OCI-LY1 (cell line): ENCODE measurements around the gene SCAI.

Experiments used
- H2AFZ ChIP-seq: fragments of 200-600 bp; sonication (generic), shearing (Covaris generic); 2 replicates; pipeline ENCODE4 v1.6.0; 2014; ENCODE audit warnings: antibody characterized with exemption, mild to moderate bottlenecking, low read length
- H3F3A ChIP-seq: fragments of 200-600 bp; sonication (generic), shearing (Covaris generic); 2 replicates; pipeline ENCODE4 v1.6.0; 2014; ENCODE audit warnings: mild to moderate bottlenecking, antibody characterized with exemption, low read length, moderate library complexity; ENCODE audit not compliant: insufficient read depth
- H3K27ac ChIP-seq: fragments of 200-600 bp; sonication (generic); 2 replicates; pipeline ENCODE4 v1.5.1; 2014; ENCODE audit warnings: low read length, mixed run types, mild to moderate bottlenecking, low read depth; ENCODE audit not compliant: poor library complexity, severe bottlenecking
- H3K27me3 ChIP-seq: fragments of 200-600 bp; sonication (generic); 2 replicates; pipeline ENCODE4 v1.6.0; 2014; ENCODE audit warnings: antibody characterized with exemption, mild to moderate bottlenecking, low read length, moderate library complexity; ENCODE audit not compliant: insufficient read depth
- H3K36me3 ChIP-seq: fragments of 200-600 bp; sonication (generic); 2 replicates; pipeline ENCODE4 v1.6.1; 2014; ENCODE audit warnings: mild to moderate bottlenecking, antibody characterized with exemption, low read length, moderate library complexity, mixed read lengths; ENCODE audit not compliant: insufficient read depth
- H3K4me1 ChIP-seq: fragments of 200-600 bp; sonication (generic); 2 replicates; pipeline ENCODE4 v1.5.1; 2014; ENCODE audit warnings: mild to moderate bottlenecking, low read length, moderate library complexity; ENCODE audit not compliant: insufficient read depth, severe bottlenecking
- H3K4me2 ChIP-seq: fragments of 200-600 bp; sonication (generic), shearing (Covaris generic); 2 replicates; pipeline ENCODE4 v1.6.1; 2014; ENCODE audit warnings: low read length
- H3K4me3 ChIP-seq: fragments of 200-600 bp; sonication (generic); 2 replicates; pipeline ENCODE4 v1.5.1; 2014; ENCODE audit warnings: low read length, low read depth, mild to moderate bottlenecking, mixed read lengths; ENCODE audit not compliant: poor library complexity, severe bottlenecking
- H3K79me2 ChIP-seq: fragments of 200-600 bp; shearing (Covaris generic); 2 replicates; pipeline ENCODE4 v1.6.1; 2016; ENCODE audit warnings: mixed run types, low read length, mixed read lengths; ENCODE audit not compliant: insufficient read depth
- H3K9ac ChIP-seq: fragments of 200-600 bp; sonication (generic), shearing (Covaris generic); 2 replicates; pipeline ENCODE4 v1.6.1; 2014; ENCODE audit warnings: mild to moderate bottlenecking, low read length, mixed read lengths
- H3K9me2 ChIP-seq: fragments of 200-600 bp; sonication (generic), shearing (Covaris generic); 2 replicates; pipeline ENCODE4 v1.6.1; 2014; ENCODE audit warnings: low read depth, mild to moderate bottlenecking, low read length, mixed read lengths
- H3K9me3 ChIP-seq: fragments of 200-600 bp; shearing (Covaris generic); 2 replicates; pipeline ENCODE4 v1.6.1; 2014; ENCODE audit warnings: low read length, mixed read lengths
- H4K20me1 ChIP-seq: fragments of 200-600 bp; sonication (generic), shearing (Covaris generic); 2 replicates; pipeline ENCODE4 v1.6.0; 2016; ENCODE audit warnings: mild to moderate bottlenecking, low read length; ENCODE audit not compliant: insufficient read depth
- EZH2 ChIP-seq: fragments of 200-600 bp; sonication (generic), shearing (Covaris generic); IDR thresholded peaks from 2 replicates; pipeline ENCODE4 v1.8.0; 2017; ENCODE audit warnings: borderline replicate concordance, mixed run types, mild to moderate bottlenecking, antibody characterized with exemption, low read length, moderate library complexity, mixed read lengths
- TF ChIP-seq, protein P1 (sequence below): fragments of 200-600 bp; sonication (generic), shearing (Covaris generic); IDR thresholded peaks from 2 replicates; pipeline ENCODE4 v1.5.1; 2017; ENCODE audit warnings: mild to moderate bottlenecking, antibody characterized with exemption, low read length, moderate library complexity, mixed read lengths

Gene SCAI

DNA sequence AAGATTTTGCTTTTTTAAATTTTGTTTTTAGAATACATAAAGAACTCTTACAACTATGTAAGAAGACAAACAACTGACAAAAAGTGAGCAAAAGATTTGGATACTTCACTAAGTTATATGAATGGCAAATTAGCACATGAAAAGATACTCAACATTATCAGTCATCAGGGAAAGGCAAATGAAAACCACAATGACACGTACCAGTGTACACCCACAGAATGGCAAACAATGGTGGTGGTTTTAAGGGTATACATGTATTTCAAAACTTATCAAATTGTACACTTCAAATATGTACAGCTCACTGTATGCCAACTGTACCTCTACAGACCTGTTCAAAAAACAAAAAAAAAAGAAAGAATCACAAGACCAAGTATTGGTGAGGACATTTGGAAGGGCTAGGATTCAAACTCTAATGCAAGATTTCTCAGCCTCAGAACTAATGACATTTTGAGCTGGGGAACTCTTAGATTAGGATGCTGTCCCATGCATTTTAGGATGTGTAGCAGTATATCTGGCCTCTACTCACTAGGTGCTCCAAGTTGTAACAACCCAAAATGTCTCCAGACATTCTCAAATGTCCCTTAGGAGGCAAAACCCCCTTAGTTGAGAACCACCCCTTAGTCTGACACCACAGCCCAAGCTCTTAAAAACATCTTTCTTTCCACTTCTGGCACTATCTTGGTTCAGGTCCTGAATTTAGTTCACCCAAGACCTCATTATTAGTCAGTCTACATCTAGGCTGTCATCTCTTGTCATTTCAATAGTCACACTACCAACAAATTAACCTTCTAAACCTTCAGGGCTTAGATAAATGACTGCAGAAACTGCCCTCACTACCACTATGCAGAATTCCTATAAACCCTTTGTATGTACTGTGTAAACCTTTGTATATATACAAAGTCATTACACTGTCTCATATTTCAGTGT lies 9.7 kb downstream of the SCAI start:
- H3K4me2 ChIP-seq = no peak overlapping the region
- no peak overlapping the region for H2AFZ ChIP-seq
- H3K4me3 ChIP-seq = no peak overlapping the region
- H3K27ac ChIP-seq = no peak overlapping the region
- peaks cover 10% of the 10 kb centered on the region for H3K4me1 ChIP-seq
- H4K20me1 ChIP-seq = no peaks in the 10 kb centered on the region
- H3K79me2 ChIP-seq = peaks cover 16% of the 10 kb centered on the region; the same call in 1 of the 2 replicates
- TF ChIP-seq EZH2 = no peak
- TF ChIP-seq, protein P1, sequence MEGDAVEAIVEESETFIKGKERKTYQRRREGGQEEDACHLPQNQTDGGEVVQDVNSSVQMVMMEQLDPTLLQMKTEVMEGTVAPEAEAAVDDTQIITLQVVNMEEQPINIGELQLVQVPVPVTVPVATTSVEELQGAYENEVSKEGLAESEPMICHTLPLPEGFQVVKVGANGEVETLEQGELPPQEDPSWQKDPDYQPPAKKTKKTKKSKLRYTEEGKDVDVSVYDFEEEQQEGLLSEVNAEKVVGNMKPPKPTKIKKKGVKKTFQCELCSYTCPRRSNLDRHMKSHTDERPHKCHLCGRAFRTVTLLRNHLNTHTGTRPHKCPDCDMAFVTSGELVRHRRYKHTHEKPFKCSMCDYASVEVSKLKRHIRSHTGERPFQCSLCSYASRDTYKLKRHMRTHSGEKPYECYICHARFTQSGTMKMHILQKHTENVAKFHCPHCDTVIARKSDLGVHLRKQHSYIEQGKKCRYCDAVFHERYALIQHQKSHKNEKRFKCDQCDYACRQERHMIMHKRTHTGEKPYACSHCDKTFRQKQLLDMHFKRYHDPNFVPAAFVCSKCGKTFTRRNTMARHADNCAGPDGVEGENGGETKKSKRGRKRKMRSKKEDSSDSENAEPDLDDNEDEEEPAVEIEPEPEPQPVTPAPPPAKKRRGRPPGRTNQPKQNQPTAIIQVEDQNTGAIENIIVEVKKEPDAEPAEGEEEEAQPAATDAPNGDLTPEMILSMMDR = no peak
- no peak overlapping the region for H3K9ac ChIP-seq
- H3K9me2 ChIP-seq = no peaks in the 10 kb centered on the region
- no peaks in the 10 kb centered on the region for H3K27me3 ChIP-seq
- H3K36me3 ChIP-seq = peaks cover 21% of the 10 kb centered on the region
- peaks cover 8% of the 10 kb centered on the region for H3K9me3 ChIP-seq
- H3F3A ChIP-seq = no peaks in the 10 kb centered on the region

DNA sequence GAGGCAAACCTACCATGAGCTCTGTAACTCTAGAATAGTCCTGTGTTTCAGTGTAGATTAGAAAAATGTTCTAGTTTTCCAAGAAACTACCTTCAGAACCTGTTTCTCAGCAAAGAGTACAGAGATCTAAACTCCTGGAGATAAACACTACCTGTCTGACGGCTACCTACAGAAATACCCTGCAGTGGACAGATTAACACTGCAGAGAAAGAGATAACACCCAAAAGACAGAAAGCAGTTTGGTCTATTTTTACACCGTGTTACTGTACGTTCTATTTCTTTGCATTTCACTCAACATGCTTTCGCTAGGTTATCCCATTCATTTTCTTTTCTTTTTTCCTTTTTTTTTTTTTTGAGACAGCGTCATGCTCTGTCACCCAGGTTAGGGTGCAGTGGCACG lies 11.6 kb downstream of the SCAI start:
- no peaks in the 10 kb centered on the region for H4K20me1 ChIP-seq
- no peaks in the 10 kb centered on the region for H3K27me3 ChIP-seq
- H3F3A ChIP-seq = 0 out of 2 replicates have a peak, but pooled peaks cover 4% of the 10 kb centered on the region
- peak overlapping the region; percentile 25 for H3K27ac ChIP-seq
- H3K4me1 ChIP-seq = peaks cover 16% of the 10 kb centered on the region
- H3K9ac ChIP-seq = no peak overlapping the region
- no peak overlapping the region for H3K4me3 ChIP-seq
- H2AFZ ChIP-seq = no peak overlapping the region
- H3K36me3 ChIP-seq = peaks cover 15% of the 10 kb centered on the region
- H3K9me2 ChIP-seq = no peaks in the 10 kb centered on the region
- peaks cover 16% of the 10 kb centered on the region; the same call in 1 of the 2 replicates for H3K79me2 ChIP-seq
- no peak overlapping the region for H3K4me2 ChIP-seq
- peaks cover 8% of the 10 kb centered on the region for H3K9me3 ChIP-seq
- TF ChIP-seq EZH2 = no peak
- TF ChIP-seq, protein P1 = no peak

- Histone ChIP-seq H3F3A (0 out of 2 replicates have a peak, but pooled peaks cover 6% of the 10 kb centered on the region), H3K36me3 (no peaks in the 10 kb centered on the region), H3K4me3 (no peak overlapping the region), H4K20me1 (no peaks in the 10 kb centered on the region), H3K9me2 (no peaks in the 10 kb centered on the region), H3K4me2 (peak overlapping the region; percentile 37; the same call in 1 of the 2 replicates), H3K9ac (peak overlapping the region; percentile 26; the same call in 1 of the 2 replicates), H2AFZ (no peak overlapping the region), H3K4me1 (peaks cover 29% of the 10 kb centered on the region), H3K27ac (peak overlapping the region; percentile 77), H3K27me3 (no peaks in the 10 kb centered on the region), H3K79me2 (peaks cover 17% of the 10 kb centered on the region; the same call in 1 of the 2 replicates), H3K9me3 (no peaks in the 10 kb centered on the region)
- no peak for TF ChIP-seq EZH2
- TF ChIP-seq, protein P1 = no peak
These were observed 17.1 kb downstream of the SCAI start for GRCh38 chr9:125126019-125126746.
